HG02571 (cell line): ENCODE results near the gene IQCF5.
"Not testable (repeated sequence)": the region's sequence is repeated elsewhere in the genome, so short reads cannot be mapped to it uniquely, and the experiment has no call there.

ENCODE experiments used
- ATAC-seq: cut with Tn5 transposase; IDR thresholded peaks from one replicate; pipeline ENCODE4 v1.9.1; 2021; ENCODE audit warnings: mild to moderate bottlenecking, moderate library complexity; ENCODE audit not compliant: unreplicated experiment

Gene IQCF5

DNA sequence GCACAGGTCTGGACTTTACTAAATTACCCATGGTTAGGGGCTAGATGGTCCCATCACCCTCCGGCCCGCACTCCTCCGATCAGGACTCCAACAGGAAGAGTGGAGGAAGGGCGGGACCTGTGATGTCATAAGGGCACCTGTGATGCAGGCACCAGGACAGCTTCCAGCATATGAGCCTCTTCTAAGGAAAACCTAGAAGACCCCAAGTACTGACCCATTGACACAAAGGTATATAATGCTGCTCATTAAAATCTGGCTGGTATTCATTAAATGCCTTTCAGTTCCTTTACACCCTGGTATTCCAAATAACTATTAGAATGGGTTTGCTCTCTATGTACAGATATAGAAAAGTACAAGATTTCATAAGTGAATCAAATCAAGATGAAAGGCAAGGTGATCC is at the start of gene IQCF5:
IQCF5 (minus strand) TSS at position 101 of the 400 bp plus-strand sequence; CDS start at position 31, 70 bp downstream.
- ATAC-seq, result no peak

- ATAC-seq, result no peak
These were observed 45.7 kb upstream of the IQCF5 start for GRCh38 chr3:51921081-51921578.

GRCh38 chr3:51916418-51916817 is 41.0 kb upstream of the IQCF5 start:
- no peak for ATAC-seq

GRCh38 chr3:51908026-51908425 is 32.6 kb upstream of the IQCF5 start:
- no peak for ATAC-seq

- no peak for ATAC-seq
These were observed 28.8 kb upstream of the IQCF5 start for GRCh38 chr3:51904034-51904823.

GRCh38 chr3:51902361-51902760 is 27.0 kb upstream of the IQCF5 start:
- not testable (repeated sequence) for ATAC-seq

GRCh38 chr3:51900043-51900442 is 24.6 kb upstream of the IQCF5 start:
- ATAC-seq, result not testable (repeated sequence)

DNA sequence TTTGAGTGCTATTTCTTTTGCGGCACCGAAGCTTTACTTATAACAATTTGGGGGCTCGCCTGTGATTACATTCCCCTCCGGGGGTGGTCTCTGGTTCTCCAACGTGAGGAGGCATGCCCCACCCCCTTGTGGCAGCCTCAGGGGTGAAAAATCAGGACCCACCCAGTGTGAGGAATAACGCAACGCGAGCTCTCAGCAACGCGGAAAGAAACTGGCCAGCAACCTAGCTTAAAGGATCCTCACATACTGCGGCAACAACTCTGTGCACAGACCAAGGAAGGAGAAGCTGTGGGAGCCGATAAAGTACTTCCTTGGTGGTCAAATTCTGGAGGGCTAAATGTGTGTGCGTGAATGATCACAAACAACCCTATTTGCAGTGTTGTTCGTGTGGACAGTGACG is 22.0 kb upstream of the IQCF5 start:
- ATAC-seq, result no peak

DNA sequence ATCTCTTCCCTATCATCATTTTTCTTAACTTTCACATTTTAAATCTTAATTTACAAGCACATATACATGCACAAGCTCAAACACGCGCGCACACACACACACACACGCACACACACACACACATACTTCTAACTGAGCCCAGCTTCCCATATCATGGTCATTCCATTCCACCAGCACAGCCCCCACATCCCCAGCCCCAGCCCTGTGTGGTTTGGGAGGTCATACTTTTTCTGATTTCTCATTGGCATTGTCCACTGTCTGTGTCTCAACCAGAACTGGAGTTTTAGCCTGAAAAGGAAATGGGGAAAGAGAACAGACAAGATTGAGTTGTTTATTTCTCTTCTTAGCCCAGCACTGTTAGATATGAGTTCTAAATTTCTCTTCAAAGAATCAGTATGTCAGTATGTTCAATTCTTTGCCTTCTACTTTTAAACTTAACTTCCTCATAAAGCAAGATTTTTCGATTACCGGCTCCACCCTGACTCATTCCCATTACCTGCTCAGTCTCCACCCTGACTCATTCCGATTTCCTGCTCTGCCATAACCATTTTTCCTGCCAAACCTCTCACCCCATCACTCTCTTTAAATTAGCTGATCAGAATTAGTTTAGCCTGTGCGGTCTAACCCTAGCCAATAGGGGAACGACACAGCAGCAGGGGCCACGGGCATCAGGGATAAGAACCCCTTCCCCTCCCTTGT is 21.4 kb upstream of the IQCF5 start:
- ATAC-seq, result no peak

DNA sequence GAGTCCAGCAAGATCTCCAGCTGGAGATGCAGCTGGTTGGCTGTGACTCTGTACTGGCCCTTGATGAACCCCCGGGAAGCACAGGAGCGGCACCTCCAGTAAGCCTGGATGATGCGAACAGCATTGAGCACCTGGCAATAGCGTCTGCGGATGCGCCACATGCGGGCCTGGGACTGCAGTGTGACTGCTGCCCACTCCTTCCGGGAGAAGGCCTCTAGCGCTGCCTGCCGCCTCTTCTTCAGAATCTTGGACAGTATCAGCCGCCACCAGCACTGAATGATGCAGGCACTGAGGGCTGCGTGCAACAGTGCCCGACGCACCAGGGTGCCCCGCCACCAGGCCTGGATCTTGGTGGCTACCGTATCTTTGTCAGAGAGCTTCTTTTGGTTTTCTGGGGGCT is 19.5 kb upstream of the IQCF5 start:
- no peak for ATAC-seq

- ATAC-seq, result no peak
These were observed 19.0 kb upstream of the IQCF5 start for GRCh38 chr3:51894391-51894790.

- ATAC-seq, result no peak
These were observed 16.0 kb upstream of the IQCF5 start for GRCh38 chr3:51891242-51892039.

- ATAC-seq, result no peak
These were observed 13.2 kb upstream of the IQCF5 start for GRCh38 chr3:51888463-51889105.

- ATAC-seq, result no peak
These were observed 12.2 kb upstream of the IQCF5 start for GRCh38 chr3:51887620-51888019.

- ATAC-seq, result no peak
These were observed 11.0 kb upstream of the IQCF5 start for GRCh38 chr3:51886447-51886846.

GRCh38 chr3:51879937-51880336 is 4.5 kb upstream of the IQCF5 start:
- no peak for ATAC-seq

DNA sequence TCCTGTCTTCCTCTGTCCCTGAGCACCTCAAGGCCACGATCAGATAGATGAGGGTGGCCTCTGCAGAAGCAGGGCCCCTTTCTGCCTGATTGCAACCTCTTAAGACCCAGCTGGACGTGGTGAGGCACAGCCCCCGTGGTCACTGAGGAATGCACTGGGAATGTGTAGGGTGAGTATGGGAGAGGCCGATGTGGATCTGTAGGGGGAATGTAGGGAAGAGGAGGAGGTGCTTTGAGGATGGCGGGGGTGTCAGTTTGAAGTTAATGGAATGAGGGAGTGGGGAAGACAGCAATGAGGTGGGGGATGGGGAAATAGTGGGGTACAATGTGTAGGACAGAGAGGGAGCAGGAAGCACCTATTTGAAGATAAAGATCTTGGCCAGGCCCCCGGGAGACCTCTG is 785 bp upstream of the IQCF5 start:
- ATAC-seq, result no peak

DNA sequence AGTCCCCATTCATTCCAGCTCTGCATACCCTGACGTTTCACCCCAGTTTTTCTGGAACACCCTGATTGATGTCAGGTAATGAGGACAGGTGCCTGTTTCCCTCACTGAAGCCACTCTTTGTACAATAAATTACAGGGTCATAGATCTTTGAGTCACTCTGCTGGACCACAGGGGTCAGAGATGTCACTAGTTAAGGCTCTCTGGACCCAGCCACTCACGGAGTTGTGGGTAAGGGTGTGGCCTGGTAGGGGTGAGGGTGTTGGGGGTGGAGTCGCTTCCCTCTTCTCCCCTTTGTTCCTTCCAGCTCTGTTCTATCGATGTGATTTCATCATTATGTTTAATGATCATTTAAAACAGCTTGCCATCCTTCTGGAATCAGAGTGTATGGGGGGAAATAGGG is 512 bp downstream of the IQCF5 start:
- ATAC-seq, result no peak

DNA sequence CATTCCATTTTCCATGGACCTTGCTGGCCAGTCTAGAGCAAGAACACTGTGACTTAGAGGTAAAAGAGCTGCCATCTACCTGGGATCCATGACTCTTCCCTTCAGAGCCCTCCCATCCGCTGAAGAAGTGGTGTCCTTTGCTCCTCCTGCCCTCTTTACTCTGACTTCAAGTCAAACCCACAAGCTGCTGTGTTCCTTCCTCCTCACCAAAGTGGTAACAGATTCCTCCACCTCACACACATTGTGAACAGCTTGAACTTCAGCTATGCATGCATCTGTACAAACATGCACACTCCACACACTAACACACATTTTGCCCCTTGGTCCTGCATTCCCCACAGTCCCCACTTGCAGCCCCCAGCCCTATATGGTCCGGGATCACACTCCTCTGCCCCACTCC is 990 bp downstream of the IQCF5 start:
- no peak for ATAC-seq

GRCh38 chr3:51873876-51874275 is 1.5 kb downstream of the IQCF5 start:
- ATAC-seq, result no peak

GRCh38 chr3:51873253-51873766 is 2.1 kb downstream of the IQCF5 start:
- no peak for ATAC-seq
